HG03521 (cell line): ENCODE measurements around the gene ENO4.

Experiments
- ATAC-seq: cut with Tn5 transposase; IDR thresholded peaks from one replicate; pipeline ENCODE4 v1.9.1; 2021; ENCODE audit warnings: mild to moderate bottlenecking, moderate library complexity; ENCODE audit not compliant: unreplicated experiment

ENO4 gene

DNA sequence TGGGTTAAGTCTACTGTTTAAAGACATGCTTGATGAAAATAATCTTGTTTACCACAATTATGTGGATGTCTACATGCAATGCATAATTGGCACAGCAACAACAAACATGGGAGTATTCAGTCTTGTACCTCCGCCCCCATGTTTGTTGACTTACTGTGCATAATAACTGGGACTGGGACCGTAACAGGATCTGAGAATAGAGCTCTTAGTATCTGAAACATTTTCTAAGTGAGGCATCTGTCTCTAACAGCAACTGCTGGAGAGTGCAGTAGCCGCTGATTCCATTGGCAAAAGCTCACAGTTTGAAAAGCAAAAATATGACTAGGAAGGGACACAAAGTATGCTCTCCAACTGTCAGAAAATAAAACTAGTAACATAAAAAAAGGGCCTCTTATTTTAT lies 61.6 kb downstream of the ENO4 start:
- ATAC-seq: no peak

DNA sequence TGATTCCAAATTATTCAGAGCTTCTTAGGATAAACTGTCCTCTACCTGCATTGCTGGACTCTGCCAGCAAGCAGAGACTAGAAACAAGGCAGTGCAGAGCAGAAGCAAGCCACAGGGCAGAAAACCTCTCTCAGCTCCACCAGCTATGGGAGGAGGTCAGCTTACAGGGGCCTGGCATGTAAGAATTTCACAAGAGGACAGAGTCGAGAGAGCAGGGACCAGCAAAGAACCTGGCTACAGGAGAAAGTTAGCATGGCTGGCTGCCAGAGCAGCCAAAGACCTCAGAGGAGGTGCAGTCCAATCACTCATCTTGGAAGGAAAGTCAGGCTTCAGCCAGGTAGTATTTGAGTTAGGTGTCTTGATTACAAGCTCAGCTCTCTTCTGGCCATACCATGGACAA lies 62.9 kb downstream of the ENO4 start:
- ATAC-seq: no peak

DNA sequence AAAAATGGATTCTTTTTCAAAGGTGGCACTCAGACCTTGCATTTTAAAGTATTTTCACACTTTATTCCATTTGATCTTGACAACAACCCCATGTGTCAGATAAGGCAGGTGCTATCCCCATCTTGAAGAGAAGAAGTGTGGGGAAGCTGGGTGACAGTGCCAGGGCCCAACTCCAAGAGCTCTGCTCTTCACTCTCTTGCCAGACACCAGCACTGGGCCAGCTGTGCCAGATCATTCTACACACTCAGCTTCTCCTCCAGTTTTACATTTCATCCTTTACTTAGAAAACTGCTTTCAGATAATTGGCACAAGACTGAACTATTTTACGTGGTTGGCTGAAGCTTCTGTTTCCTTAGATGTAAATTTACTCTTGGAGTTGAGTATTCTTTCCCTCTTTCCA lies 64.4 kb downstream of the ENO4 start:
- no peak for ATAC-seq

DNA sequence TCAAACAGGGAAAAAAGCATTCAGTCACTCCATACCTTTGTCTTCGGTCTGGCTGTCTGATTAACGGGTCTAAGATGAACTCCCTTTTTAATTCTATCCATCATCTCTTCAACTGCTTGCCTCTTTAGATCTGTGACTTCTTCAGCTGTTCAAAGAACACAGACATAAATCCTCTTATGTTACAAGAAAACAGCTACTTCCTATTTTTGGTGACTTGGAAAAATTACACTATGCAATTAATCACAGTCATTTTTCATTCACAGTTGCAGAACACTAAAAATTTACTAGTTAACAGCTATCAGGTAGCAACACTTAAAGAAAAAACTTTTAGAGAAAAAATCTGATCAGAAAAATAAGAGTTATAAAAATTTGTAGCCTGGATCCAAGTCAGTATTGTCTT lies 66.0 kb downstream of the ENO4 start:
- no peak for ATAC-seq

DNA sequence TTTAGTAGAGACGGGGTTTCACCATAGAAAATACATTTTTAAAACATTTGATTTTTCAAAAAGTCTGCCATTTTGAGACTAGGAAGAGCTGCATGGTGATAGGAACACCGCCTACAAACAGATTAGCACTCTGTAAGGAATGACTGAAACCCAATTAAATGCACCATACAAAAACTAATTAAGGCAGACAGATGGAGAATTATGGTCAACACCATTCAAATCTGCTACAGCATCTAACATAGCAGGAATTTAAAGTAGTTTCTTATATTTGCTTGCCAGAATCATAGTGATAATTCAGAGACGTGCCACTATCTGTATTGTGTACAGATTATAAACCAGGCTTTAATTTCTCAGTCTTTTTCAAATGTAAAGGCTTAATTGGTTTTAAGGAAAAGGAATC lies 68.2 kb downstream of the ENO4 start:
- ATAC-seq: no peak

DNA sequence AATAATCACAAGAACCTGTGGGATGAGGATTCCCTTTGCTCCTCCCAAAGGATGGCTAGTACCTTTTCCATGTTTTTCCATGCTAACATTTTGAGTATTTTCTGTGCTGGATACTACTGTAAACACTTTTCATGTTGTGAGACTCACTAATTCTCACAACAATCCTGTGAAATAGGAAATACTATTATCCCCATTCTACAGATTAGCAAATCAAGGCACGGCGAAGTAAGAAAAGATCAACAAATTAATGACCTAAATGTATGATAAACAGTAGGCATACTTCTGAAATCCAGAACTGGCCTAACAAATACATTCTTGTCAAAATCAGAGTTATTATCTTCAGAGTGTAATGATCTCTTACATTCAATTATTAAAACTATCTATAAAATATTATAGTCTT lies 69.3 kb downstream of the ENO4 start:
- no peak for ATAC-seq

DNA sequence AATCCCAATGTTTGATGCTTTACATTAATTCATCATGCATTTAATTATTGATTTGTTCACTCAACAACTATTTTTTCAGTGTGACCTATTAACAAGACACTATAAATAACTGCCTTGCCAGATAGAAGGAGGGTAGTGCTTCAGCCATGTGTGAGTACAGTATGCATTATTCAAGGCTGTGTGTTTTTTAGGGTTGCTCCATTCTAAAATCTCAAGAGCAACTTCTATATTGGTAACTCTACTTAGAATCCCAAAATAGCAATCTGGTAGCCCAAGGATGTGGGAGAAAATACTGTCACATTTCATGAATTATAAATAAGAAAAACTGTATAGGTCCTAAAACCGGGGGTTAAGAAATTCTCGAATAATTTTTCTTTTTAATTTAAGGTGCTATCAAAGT lies 69.9 kb downstream of the ENO4 start:
- ATAC-seq: no peak

DNA sequence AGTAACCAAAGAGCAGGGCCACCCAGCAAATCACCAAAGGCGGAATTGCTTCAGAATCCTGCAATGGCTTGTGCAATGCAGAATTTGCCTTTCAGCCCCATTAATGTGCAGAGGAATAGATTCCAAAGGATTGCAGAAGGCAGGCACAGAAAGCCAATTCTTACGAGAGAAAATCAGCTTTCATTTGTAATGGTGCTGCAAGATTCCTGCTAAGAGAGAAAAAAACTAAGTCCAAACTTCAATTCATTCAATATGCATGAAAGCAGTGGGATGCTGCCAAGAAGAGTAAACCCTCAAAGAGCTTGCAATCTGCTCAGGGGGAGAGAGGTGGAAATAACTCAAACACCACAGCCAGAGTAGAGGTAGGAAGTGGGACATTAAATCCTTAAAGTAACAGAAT lies 70.4 kb downstream of the ENO4 start:
- no peak for ATAC-seq

DNA sequence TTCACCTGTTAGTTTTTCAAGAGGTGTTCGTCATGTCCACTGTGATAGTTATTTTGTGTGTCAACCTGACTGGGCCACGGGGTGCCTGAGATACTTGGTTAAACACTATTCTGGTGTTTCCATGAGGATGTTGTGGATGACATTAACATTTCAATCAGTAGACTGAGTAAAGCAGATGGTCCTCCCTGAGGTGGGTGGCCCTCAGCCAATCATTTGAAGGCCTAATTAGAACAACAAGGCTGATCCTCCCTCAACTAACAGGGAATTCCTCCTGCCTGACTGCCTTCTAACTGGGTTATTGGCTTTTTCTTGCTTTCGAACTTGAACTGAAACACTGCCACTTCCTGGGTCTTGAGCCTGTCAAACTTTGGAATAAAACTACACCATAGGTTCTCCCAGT lies 75.8 kb downstream of the ENO4 start:
- ATAC-seq: no peak

DNA sequence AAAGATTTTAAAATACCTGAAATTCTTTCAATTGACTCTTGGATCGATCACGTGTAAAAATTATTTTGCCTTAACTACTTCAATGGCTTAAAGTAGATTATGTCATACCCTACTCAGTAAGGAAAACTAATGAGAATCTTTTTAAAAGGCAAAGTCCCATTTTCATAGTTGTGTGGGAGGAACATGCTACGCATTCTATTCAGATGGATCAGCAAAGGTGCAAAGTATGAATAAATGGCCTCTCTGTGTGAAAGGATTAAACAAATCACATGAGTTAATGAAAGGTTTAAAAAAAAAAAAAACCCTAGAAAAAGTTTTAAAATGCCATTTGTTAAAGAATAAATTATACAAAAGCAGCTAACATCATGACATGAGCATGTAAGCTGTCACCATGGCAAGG lies 77.1 kb downstream of the ENO4 start:
- no peak for ATAC-seq

DNA sequence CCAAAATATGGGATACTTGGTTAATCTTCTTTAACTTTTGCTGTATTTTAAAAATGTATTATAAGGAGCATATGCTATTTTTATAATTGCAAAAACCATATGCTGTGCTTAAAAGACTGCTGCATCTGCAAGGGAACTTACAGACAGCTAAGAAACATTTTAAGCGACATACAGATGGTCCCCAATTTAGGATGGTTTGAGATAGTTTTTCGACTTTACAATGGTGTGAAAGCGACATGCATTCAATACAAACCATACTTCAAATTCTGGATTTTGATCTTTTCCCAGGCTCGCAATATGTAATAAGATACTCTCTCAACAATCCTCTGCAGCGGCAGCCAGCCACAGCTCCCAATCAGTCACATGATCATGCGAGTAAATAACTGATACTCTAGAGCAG lies 82.5 kb downstream of the ENO4 start:
- no peak for ATAC-seq
